HG02763 (cell line): ENCODE measurements around the gene DAZAP2.
"Not testable (repeated sequence)": the region's sequence is repeated elsewhere in the genome, so short reads cannot be mapped to it uniquely, and the experiment has no call there.

Source experiments
- ATAC-seq: cut with Tn5 transposase; IDR thresholded peaks from one replicate; pipeline ENCODE4 v1.9.1; 2021; ENCODE audit warnings: mild to moderate bottlenecking, moderate library complexity; ENCODE audit not compliant: unreplicated experiment

The DAZAP2 gene

GRCh38 chr12:51246254-51246853, 7.7 kb downstream of the DAZAP2 start:
- ATAC-seq: no peak

GRCh38 chr12:51247523-51248206, 9.0 kb downstream of the DAZAP2 start:
- no peak for ATAC-seq

- ATAC-seq: no peak
These were observed 14.7 kb downstream of the DAZAP2 start for GRCh38 chr12:51253276-51253675.

GRCh38 chr12:51254536-51254935, 15.9 kb downstream of the DAZAP2 start:
- no peak for ATAC-seq

GRCh38 chr12:51259600-51259999, 21.0 kb downstream of the DAZAP2 start:
- not testable (repeated sequence) for ATAC-seq

- no peak for ATAC-seq
These were observed 24.1 kb downstream of the DAZAP2 start for GRCh38 chr12:51262758-51263177.

GRCh38 chr12:51263341-51263740, 24.7 kb downstream of the DAZAP2 start:
- no peak for ATAC-seq

- ATAC-seq: no peak
These were observed 25.7 kb downstream of the DAZAP2 start for GRCh38 chr12:51264297-51264696.

- no peak for ATAC-seq
These were observed 26.4 kb downstream of the DAZAP2 start for GRCh38 chr12:51265024-51265423.

GRCh38 chr12:51269174-51270066, 30.8 kb downstream of the DAZAP2 start:
- peak; percentile 51 for ATAC-seq

- ATAC-seq: peak; percentile 74
These were observed 31.7 kb downstream of the DAZAP2 start, which contains the start of gene SMAGP for GRCh38 chr12:51270067-51270950. TSS of gene SMAGP (minus strand) at chr12:51270415. CDS start at chr12:51269278, 1,137 bp downstream.

GRCh38 chr12:51270951-51271518, 32.4 kb downstream of the DAZAP2 start:
- no peak for ATAC-seq

GRCh38 chr12:51272810-51273209, 34.2 kb downstream of the DAZAP2 start:
- ATAC-seq: not testable (repeated sequence)

GRCh38 chr12:51275088-51275487, 36.5 kb downstream of the DAZAP2 start:
- no peak for ATAC-seq

GRCh38 chr12:51281202-51281924, 42.7 kb downstream of the DAZAP2 start:
- ATAC-seq: no peak

GRCh38 chr12:51285843-51286242, 47.2 kb downstream of the DAZAP2 start:
- no peak for ATAC-seq

GRCh38 chr12:51291603-51292513, 53.2 kb downstream of the DAZAP2 start:
- ATAC-seq: not testable (repeated sequence)
